Psoas muscle (tissue), 8 donors: ENCODE results near the gene ZNF775. TPM values are rescaled to one million over a fixed set of nuclear protein-coding genes. Genes with fewer than 3 reads are reported as not detected.
"Not testable (repeated sequence)": the region's sequence is repeated elsewhere in the genome, so short reads cannot be mapped to it uniquely, and the experiment has no call there.

ENCODE experiments used
- ATAC-seq, 4 donors: fragments of 200-7000 bp; cut with Tn5 transposase; one replicate each; pipeline ENCODE4 v1.9.1; 2020; ENCODE audit warnings: moderate library complexity in 3 of 4, mild to moderate bottlenecking in 2 of 4
- DNase-seq, 2 donors: peaks; one replicate each; pipeline ENCODE4 v3.0.0-alpha.2; 2020
- H3K27ac ChIP-seq: fragments of 200-600 bp; one replicate; pipeline ENCODE4 v1.8.0; 2022
- H3K27me3 ChIP-seq, 3 donors: fragments of 200-600 bp in 1 of 3; one replicate each; pipeline versions ENCODE4 v1.6.1 to v1.8.0; 2013 to 2022; ENCODE audit warnings: low read length in 2 of 3, mild to moderate bottlenecking in 2 of 3, moderate library complexity in 1 of 3; ENCODE audit not compliant: insufficient read depth in 3 of 3
- H3K36me3 ChIP-seq, 2 donors: fragments of 200-600 bp in 1 of 2; one replicate each; pipeline versions ENCODE4 v1.6.1 to v1.8.0; 2013 to 2022; ENCODE audit warnings: low read depth in 1 of 2, mild to moderate bottlenecking in 1 of 2, moderate library complexity in 1 of 2; ENCODE audit not compliant: insufficient read depth in 1 of 2
- H3K4me1 ChIP-seq: fragments of 200-600 bp; one replicate; pipeline ENCODE4 v1.8.0; 2022
- H3K4me3 ChIP-seq: fragments of 200-600 bp; one replicate; pipeline ENCODE4 v1.8.0; 2022; ENCODE audit warnings: mild to moderate bottlenecking
- H3K9me3 ChIP-seq: fragments of 200-600 bp; one replicate; pipeline ENCODE4 v1.8.0; 2022
- WGBS, 3 donors: extraction: QIAGEN DNeasy Blood & Tissue Kit; methylation state at CpG; one replicate each; pipeline versions ENCODE4 v1.1.6 to v1.1.7; 2013; 5-methylcytosine and 5-hydroxymethylcytosine counted together
- intact Hi-C, 2 donors: fragments of 100-400 bp; cut with DNase I; formaldehyde crosslinking; loops; one replicate each; pipeline versions ENCODE4 v1.11.0 to v1.14.2; 2022
- polyA plus RNA-seq, 3 donors: library from polyadenylated mRNA; stranded (reverse); fragments of 200-250 nt; gene quantifications; one replicate each; pipeline ENCODE4 v1.2.3, GENCODE V29; 2013
- total RNA-seq, 4 donors: library from RNA; stranded (reverse); fragmentation: NEBNext Ultra II Directional in 2 of 4; extraction: Animal tissue kit (Norgen Biotek cat#: 25700) in 2 of 4; gene quantifications; one replicate each; pipeline versions ENCODE4 v1.2.1 to v1.2.4, GENCODE V29; 2021 to 2023
- TF ChIP-seq, protein P1 (sequence below): fragments of 200-600 bp; IDR thresholded peaks from one replicate; pipeline ENCODE4 v1.8.0; 2022; ENCODE audit warnings: antibody characterized with exemption
- donor health status: healthy with polysubstance abuse.
- donor health status: DM: no; HTN: no; CAD: no; lungs with moderate emphysema.
- donor health status: Bipolar disorder and iron deficiency.
- donor health status: healthy.
- donor health status: DM: yes; HTN: yes; CAD: no.
- donor health status: DM: no; HTN: no; CAD: no.
- donor health status: DM: no; HTN: no; CAD: no.
- donor health status: DM: yes; HTN: yes; CAD: no.

ZNF775 gene
- total and polyA plus RNA-seq, 7 donors = 1.6 to 3.8 (median 2.8) TPM

DNA sequence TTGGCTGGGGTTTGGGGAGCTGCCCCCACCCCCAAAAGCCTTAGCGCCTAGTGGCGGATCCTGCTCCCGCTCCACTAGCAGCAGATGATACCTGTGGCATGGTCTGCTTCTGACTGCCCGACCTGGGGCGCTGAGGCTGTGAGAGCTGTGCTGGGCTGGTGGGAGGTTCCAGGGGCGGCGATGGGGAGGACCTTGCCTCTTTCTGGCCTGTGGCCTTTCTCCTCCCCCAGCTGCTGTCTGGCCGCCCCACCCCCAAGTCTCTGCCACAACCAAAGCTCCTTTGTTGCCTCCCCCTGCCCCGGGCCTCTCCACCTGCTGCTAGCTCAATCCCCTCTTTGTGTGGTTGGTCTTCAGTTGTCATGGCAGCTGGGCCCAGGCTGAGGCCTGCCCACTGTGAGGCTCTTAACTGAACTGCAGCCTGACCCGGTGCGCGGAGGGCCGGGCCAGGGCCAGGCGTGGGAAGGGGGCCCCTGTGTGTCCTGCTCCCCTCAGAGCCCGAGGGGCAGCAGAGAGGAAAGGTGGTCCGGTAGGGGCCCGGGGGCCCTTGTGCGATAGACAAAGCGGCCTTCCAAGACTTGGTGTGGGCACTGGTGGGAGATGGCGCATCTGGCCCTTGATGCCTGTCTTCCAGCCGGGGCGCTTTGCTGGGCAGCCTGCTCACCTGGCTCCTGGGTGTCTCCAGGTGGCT is 4.7 kb downstream of the ZNF775 start:
- H3K27me3 ChIP-seq = no peaks in the 10 kb centered on the region
- no peaks in the 10 kb centered on the region for H3K36me3 ChIP-seq
- H3K9me3 ChIP-seq = no peaks in the 10 kb centered on the region
- WGBS, 3 donors = 71 to 75% (median 73%) methylated on average over 19 to 22 of the region's 22 CpGs
- no peak for ATAC-seq
- DNase-seq = no peak
- H3K4me1 ChIP-seq = peaks cover 26% of the 10 kb centered on the region
- TF ChIP-seq, protein P1, sequence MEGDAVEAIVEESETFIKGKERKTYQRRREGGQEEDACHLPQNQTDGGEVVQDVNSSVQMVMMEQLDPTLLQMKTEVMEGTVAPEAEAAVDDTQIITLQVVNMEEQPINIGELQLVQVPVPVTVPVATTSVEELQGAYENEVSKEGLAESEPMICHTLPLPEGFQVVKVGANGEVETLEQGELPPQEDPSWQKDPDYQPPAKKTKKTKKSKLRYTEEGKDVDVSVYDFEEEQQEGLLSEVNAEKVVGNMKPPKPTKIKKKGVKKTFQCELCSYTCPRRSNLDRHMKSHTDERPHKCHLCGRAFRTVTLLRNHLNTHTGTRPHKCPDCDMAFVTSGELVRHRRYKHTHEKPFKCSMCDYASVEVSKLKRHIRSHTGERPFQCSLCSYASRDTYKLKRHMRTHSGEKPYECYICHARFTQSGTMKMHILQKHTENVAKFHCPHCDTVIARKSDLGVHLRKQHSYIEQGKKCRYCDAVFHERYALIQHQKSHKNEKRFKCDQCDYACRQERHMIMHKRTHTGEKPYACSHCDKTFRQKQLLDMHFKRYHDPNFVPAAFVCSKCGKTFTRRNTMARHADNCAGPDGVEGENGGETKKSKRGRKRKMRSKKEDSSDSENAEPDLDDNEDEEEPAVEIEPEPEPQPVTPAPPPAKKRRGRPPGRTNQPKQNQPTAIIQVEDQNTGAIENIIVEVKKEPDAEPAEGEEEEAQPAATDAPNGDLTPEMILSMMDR = no peak
- H3K27ac ChIP-seq = no peak overlapping the region
- H3K4me3 ChIP-seq = no peak overlapping the region
- intact Hi-C loops = loop anchor here in 1 of 2 donors (10.0 kb wide), 1 partner anchor 99 kb away; no protein-coding TSS in a partner anchor

GRCh38 chr7:150384406-150385301 is 5.5 kb downstream of the ZNF775 start:
- Histone ChIP-seq H3K9me3 (no peaks in the 10 kb centered on the region), H3K27me3 (no peaks in the 10 kb centered on the region), H3K4me3 (no peak overlapping the region), H3K27ac (no peak overlapping the region), H3K4me1 (peaks cover 32% of the 10 kb centered on the region), H3K36me3 (no peaks in the 10 kb centered on the region)
- no peak for DNase-seq
- ATAC-seq = no peak
- 81 to 92% (median 89%) methylated on average over 15 of the region's 15 CpGs for WGBS, 3 donors
- intact Hi-C loops = loop anchor here in 1 of 2 donors (10.0 kb wide), 1 partner anchor 100 kb away; no protein-coding TSS in a partner anchor
- TF ChIP-seq, protein P1 = no peak

- Histone ChIP-seq H3K27ac (peak overlapping the region; percentile 53), H3K36me3 (no peaks in the 10 kb centered on the region), H3K9me3 (no peaks in the 10 kb centered on the region), H3K4me1 (peaks cover 32% of the 10 kb centered on the region), H3K4me3 (no peak overlapping the region), H3K27me3 (no peaks in the 10 kb centered on the region)
- ATAC-seq (no peak), DNase-seq (no peak)
- WGBS, 3 donors = 33 to 58% (median 43%) methylated on average over 14 of the region's 14 CpGs
- TF ChIP-seq, protein P1 = no peak
- intact Hi-C loops = loop anchor here in 1 of 2 donors (10.0 kb wide), 1 partner anchor 101 kb away; no protein-coding TSS in a partner anchor
Observed at GRCh38 chr7:150385302-150385723, 6.2 kb downstream of the ZNF775 start.

GRCh38 chr7:150385884-150386283 is 6.8 kb downstream of the ZNF775 start:
- Histone ChIP-seq H3K4me1 (peaks cover 32% of the 10 kb centered on the region), H3K27ac (peak overlapping the region; percentile 53)
- not testable (repeated sequence) for H3K4me3 ChIP-seq, H3K36me3 ChIP-seq, ATAC-seq, DNase-seq, H3K9me3 ChIP-seq, H3K27me3 ChIP-seq
- intact Hi-C loops = loop anchor here in 1 of 2 donors (10.0 kb wide), 1 partner anchor 101 kb away; no protein-coding TSS in a partner anchor
- WGBS, 3 donors = 19 to 38% (median 23%) methylated on average over 6 of the region's 6 CpGs

- Histone ChIP-seq H3K4me1 (peaks cover 32% of the 10 kb centered on the region), H3K27me3 (no peaks in the 10 kb centered on the region), H3K27ac (peak overlapping the region; percentile 53), H3K36me3 (no peaks in the 10 kb centered on the region), H3K9me3 (no peaks in the 10 kb centered on the region), H3K4me3 (peak overlapping the region; percentile 36)
- 59 to 74% (median 61%) methylated on average over 7 of the region's 7 CpGs for WGBS, 3 donors
- intact Hi-C loops = loop anchor here in 1 of 2 donors (2.0 to 10.0 kb wide), 2 partner anchors 30 to 104 kb away; no protein-coding TSS in a partner anchor
- TF ChIP-seq, protein P1 = no peak
- DNase-seq = no peak
- ATAC-seq = peak in 1 of 4 donors; percentile 10
Observed at GRCh38 chr7:150388306-150388705, 9.2 kb downstream of the ZNF775 start.
